Upper lobe of right lung (tissue), 1 donor: Measurements from ENCODE around the gene MPPED1. TPM values are rescaled to one million over a fixed set of nuclear protein-coding genes. Genes with fewer than 3 reads are reported as not detected.

Source experiments
- ATAC-seq: fragments of 200-7000 bp; cut with Tn5 transposase; one replicate; pipeline ENCODE4 v1.9.1; 2020; ENCODE audit warnings: mild to moderate bottlenecking, moderate library complexity
- DNase-seq: peaks from one replicate; pipeline ENCODE4 v3.0.0-alpha.2; 2020
- H3K27ac ChIP-seq: fragments of 200-600 bp; one replicate; pipeline ENCODE4 v1.8.0; 2022
- H3K27me3 ChIP-seq: fragments of 200-600 bp; one replicate; pipeline ENCODE4 v1.8.0; 2022; ENCODE audit warnings: mild to moderate bottlenecking
- H3K36me3 ChIP-seq: fragments of 200-600 bp; one replicate; pipeline ENCODE4 v1.8.0; 2022
- H3K4me1 ChIP-seq: fragments of 200-600 bp; one replicate; pipeline ENCODE4 v1.8.0; 2022
- H3K4me3 ChIP-seq: fragments of 200-600 bp; one replicate; pipeline ENCODE4 v1.8.0; 2022; ENCODE audit warnings: mild to moderate bottlenecking
- H3K9me3 ChIP-seq: fragments of 200-600 bp; one replicate; pipeline ENCODE4 v1.8.0; 2022
- intact Hi-C: fragments of 100-400 bp; cut with DNase I; formaldehyde crosslinking; loops from one replicate; pipeline ENCODE4 v1.11.0; 2022
- total RNA-seq: library from RNA; stranded (reverse); fragmentation: NEBNext Ultra II Directional; extraction: Animal tissue kit (Norgen Biotek cat#: 25700); gene quantifications from one replicate; pipeline ENCODE4 v1.2.1, GENCODE V29; 2021
- TF ChIP-seq, protein P1 (sequence below): fragments of 200-600 bp; IDR thresholded peaks from one replicate; pipeline ENCODE4 v1.8.0; 2022; ENCODE audit warnings: antibody characterized with exemption
- donor health status: DM: no; HTN: yes; CAD: no; lungs with severe emphysema.

MPPED1 gene
- total RNA-seq, 1 donor from 2014 or later: not detected

DNA sequence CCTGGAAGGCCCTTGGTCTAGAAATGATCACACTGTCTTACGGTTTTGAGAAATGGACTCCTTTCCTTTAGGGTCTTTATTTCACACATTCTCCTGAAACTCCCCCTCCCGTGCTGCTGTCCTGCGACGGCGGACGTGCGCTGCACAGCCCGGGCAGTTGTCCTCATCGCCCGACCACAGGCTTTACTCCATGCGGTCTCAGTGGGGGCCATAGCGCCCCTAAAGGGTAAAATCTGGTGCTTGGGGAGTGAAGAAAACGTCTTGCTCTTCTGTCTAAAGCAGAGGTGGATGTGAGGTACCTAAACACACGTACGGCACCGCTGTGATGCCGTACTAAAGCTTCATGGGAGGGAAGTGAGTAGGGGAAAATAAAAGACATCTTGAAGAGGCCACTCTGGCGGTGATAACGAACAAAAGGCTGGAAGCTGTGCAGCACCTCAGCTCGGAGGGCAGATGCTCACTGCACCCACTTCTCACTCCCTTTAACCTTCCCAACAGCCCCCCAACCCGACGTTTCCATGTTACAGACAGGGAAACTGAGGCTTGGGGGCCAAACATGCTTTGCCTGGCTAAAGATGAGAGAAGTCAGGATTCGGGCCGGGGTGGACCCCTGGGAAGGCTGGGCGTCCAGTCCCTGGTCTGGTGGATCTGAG, 22.6 kb downstream of the MPPED1 start:
- no peak for DNase-seq
- intact Hi-C loops: no loop called here
- H3K4me1 ChIP-seq: no peaks in the 10 kb centered on the region
- H3K27ac ChIP-seq: no peak overlapping the region
- TF ChIP-seq, protein P1, sequence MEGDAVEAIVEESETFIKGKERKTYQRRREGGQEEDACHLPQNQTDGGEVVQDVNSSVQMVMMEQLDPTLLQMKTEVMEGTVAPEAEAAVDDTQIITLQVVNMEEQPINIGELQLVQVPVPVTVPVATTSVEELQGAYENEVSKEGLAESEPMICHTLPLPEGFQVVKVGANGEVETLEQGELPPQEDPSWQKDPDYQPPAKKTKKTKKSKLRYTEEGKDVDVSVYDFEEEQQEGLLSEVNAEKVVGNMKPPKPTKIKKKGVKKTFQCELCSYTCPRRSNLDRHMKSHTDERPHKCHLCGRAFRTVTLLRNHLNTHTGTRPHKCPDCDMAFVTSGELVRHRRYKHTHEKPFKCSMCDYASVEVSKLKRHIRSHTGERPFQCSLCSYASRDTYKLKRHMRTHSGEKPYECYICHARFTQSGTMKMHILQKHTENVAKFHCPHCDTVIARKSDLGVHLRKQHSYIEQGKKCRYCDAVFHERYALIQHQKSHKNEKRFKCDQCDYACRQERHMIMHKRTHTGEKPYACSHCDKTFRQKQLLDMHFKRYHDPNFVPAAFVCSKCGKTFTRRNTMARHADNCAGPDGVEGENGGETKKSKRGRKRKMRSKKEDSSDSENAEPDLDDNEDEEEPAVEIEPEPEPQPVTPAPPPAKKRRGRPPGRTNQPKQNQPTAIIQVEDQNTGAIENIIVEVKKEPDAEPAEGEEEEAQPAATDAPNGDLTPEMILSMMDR: no peak
- no peaks in the 10 kb centered on the region for H3K36me3 ChIP-seq
- H3K27me3 ChIP-seq: peaks cover 42% of the 10 kb centered on the region
- no peak for ATAC-seq
- no peaks in the 10 kb centered on the region for H3K9me3 ChIP-seq
- no peak overlapping the region for H3K4me3 ChIP-seq

DNA sequence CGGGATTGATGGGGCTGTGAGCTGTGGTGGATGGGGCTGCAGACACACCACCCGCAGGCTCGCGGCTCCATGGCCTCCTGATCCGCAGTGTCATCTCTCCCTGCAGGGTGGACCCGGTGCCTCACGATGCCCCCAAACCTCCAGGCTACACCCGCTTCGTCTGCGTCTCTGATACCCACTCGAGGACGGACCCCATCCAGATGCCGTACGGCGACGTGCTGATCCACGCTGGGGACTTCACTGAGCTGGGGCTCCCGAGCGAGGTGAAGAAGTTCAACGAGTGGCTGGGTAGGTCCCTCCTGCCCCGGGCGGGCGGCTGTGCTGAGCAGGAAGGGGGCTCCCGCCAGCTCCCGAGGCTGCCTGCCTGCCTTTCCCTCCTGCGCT, 23.1 kb downstream of the MPPED1 start:
- Histone ChIP-seq H3K27ac (no peak overlapping the region), H3K9me3 (no peaks in the 10 kb centered on the region), H3K4me1 (no peaks in the 10 kb centered on the region), H3K27me3 (peaks cover 36% of the 10 kb centered on the region), H3K36me3 (no peaks in the 10 kb centered on the region), H3K4me3 (no peak overlapping the region)
- TF ChIP-seq, protein P1: no peak
- DNase-seq (peak; percentile 59), ATAC-seq (no peak)
- intact Hi-C loops: no loop called here

DNA sequence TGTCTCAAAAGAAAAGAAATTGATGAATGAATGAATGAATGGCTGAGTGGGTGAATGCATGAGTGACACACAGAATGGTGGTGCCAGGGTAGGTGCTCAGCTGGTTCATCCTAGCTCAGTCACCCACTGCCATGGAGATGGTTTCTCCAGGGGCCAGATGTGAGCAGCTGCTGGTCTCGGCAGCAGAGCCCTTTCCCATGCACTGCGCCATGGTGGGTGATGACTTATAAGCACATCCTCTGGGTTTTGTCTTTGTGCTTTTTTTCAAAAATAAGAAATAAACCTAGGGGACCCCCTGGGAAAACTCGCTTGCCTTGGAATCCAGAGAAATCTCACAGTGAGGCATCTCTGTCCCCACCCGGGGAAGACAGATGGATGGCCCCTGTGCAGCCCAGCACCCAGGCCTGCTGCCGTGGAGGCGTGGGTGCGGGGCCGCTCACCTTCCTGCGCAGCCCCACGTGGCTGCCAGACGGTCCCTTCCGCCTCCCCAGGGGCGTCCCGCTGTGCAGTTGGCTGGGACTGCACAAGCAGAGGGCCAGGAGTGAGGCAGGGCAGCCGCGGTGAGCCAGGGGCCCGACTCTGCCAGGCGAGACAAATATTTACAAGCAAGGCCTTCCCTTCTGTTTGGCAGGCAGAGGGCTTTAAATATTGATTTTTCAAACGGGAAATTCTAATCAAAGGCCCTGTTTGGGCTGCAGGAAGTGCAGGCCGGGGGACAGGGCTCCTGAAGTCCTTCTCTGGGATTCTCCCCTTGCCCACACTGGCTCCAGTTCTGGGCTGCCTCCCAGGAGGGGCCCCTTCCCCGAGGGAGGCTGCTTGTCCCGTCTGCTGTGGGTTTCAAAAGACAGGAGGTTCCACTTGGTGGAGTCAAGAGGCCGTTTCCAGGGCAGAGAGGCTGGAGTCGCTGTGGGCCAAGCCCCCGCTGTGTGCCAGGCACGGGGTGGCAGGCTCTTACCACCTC, 24.3 kb downstream of the MPPED1 start:
- ATAC-seq (no peak), DNase-seq (peak; percentile 52)
- no peaks in the 10 kb centered on the region for H3K36me3 ChIP-seq
- intact Hi-C loops: no loop called here
- H3K9me3 ChIP-seq: no peaks in the 10 kb centered on the region
- TF ChIP-seq, protein P1: no peak
- H3K27me3 ChIP-seq: peaks cover 27% of the 10 kb centered on the region
- H3K4me1 ChIP-seq: no peaks in the 10 kb centered on the region
- no peak overlapping the region for H3K27ac ChIP-seq
- no peak overlapping the region for H3K4me3 ChIP-seq

DNA sequence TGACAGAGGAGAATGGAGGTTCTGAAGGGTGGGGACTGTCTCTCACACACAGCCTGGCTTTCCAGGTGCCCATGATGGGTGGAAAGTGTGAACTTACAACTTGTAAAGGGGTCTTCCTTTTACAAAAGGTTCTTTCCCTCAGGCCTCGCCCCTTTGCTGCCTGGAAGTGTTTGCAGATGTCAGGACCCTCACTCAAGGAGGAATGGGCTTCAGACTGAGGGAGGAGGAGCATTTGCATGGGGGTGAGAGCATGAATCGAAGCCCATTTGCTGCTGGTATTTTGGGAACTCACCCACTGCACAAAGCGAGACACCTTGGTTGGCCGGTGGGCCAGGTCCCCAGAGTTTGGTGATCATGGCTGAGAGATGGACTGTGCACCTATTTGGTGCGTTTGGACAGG, 25.1 kb downstream of the MPPED1 start:
- TF ChIP-seq, protein P1: no peak
- Histone ChIP-seq H3K27me3 (peaks cover 20% of the 10 kb centered on the region), H3K36me3 (no peaks in the 10 kb centered on the region), H3K4me3 (no peak overlapping the region), H3K27ac (no peak overlapping the region), H3K4me1 (no peaks in the 10 kb centered on the region), H3K9me3 (no peaks in the 10 kb centered on the region)
- ATAC-seq (no peak), DNase-seq (peak; percentile 13)
- intact Hi-C loops: no loop called here

DNA sequence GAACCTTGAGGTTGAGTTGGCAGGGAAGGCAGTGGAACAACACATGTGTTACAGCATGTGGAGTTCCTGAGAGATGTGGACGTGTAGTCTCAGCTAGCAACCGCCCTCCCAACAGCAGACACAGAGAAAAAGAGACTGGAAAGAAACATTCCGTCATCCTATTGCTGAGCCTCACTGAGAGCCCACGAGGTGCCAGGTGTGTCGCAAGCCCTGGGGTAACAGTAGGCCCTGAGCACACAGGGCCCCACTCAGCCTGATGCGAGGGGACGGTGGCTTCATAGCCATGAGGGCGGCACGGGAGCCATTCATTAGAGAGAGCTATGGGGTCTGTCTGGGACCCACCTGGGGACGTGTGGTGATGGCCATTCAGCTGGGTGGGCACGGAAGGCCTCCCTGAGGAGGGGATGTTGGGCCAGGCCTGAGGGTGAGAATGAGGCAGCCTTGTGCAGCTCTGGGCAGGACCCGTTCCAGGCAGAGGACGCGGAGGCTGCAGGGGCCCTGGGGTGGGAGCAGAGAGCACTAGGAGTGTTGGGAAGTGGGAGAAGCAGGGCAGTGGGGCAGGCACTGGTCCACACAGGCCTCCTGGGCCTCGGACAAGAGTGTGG, 26.2 kb downstream of the MPPED1 start:
- intact Hi-C loops: no loop called here
- no peaks in the 10 kb centered on the region for H3K4me1 ChIP-seq
- TF ChIP-seq, protein P1: no peak
- DNase-seq (peak; percentile 45), ATAC-seq (no peak)
- H3K4me3 ChIP-seq: no peak overlapping the region
- H3K9me3 ChIP-seq: no peaks in the 10 kb centered on the region
- no peaks in the 10 kb centered on the region for H3K36me3 ChIP-seq
- peaks cover 17% of the 10 kb centered on the region for H3K27me3 ChIP-seq
- no peak overlapping the region for H3K27ac ChIP-seq
